HEK293 (cell line): Measurements from ENCODE around the gene RASAL2.

Experiments
- CTCF ChIP-seq: fragments of 450-650 bp; formaldehyde crosslinking; IDR thresholded peaks from 2 replicates; pipeline ENCODE4 v1.5.1; 2016; ENCODE audit warnings: missing biosample characterization, missing genetic modification characterization
- MZF1 ChIP-seq: fragments of 450-650 bp; formaldehyde crosslinking; IDR thresholded peaks from 2 replicates; pipeline ENCODE4 v1.5.1; 2017; ENCODE audit warnings: missing biosample characterization, missing genetic modification characterization, borderline replicate concordance
- ZNF555 ChIP-seq: fragments of 450-650 bp; formaldehyde crosslinking; conservative IDR thresholded peaks from 2 replicates; pipeline ENCODE4 v1.5.1; 2017; ENCODE audit warnings: missing biosample characterization, mild to moderate bottlenecking, missing genetic modification characterization, inconsistent platforms

GRCh38 chr1:178134061-178134460 is 40.2 kb downstream of the RASAL2 start:
- no peak for TF ChIP-seq MZF1 (tag by site-specific recombination)
- no peak for TF ChIP-seq CTCF (tag by site-specific recombination)
- no peak for TF ChIP-seq ZNF555 (tag by site-specific recombination)
